NCI-H524 (cell line): ENCODE data around the gene C1orf35.

ENCODE experiments used
- DNase-seq, 2 experiments: peaks; one replicate each; lab custom pipeline; 2025; lab: John Stamatoyannopoulos, UW

Gene C1orf35

GRCh38 chr1:228109073-228109961 is 6.2 kb upstream of the C1orf35 start, which contains the start of gene MRPL55:
TSS of gene MRPL55 (minus strand) at chr1:228109299. CDS start at chr1:228108260, 1,039 bp downstream.
- peak; percentile 85 to 93 for DNase-seq

GRCh38 chr1:228108742-228109072 is 5.6 kb upstream of the C1orf35 start:
- no peak for DNase-seq

- DNase-seq: no peak
Measured at GRCh38 chr1:228108055-228108690, 5.0 kb upstream of the C1orf35 start.

GRCh38 chr1:228107636-228108035 is 4.5 kb upstream of the C1orf35 start:
- DNase-seq: no peak

GRCh38 chr1:228106800-228107054 is 3.6 kb upstream of the C1orf35 start:
- DNase-seq: no peak

- no peak for DNase-seq
Measured at GRCh38 chr1:228105996-228106799, 3.1 kb upstream of the C1orf35 start.

GRCh38 chr1:228105270-228105995 is 2.3 kb upstream of the C1orf35 start:
- DNase-seq: no peak

- DNase-seq: no peak
Measured at GRCh38 chr1:228104526-228105269, 1.6 kb upstream of the C1orf35 start.

GRCh38 chr1:228101994-228102790 is 933 bp downstream of the C1orf35 start:
- peak; percentile 24 for DNase-seq

- no peak for DNase-seq
Measured at GRCh38 chr1:228101614-228101993, 1.5 kb downstream of the C1orf35 start.

- no peak for DNase-seq
Measured at GRCh38 chr1:228100822-228101613, 2.1 kb downstream of the C1orf35 start.

- DNase-seq: no peak
Measured at GRCh38 chr1:228099331-228099732, 3.8 kb downstream of the C1orf35 start.

GRCh38 chr1:228098323-228098931 is 4.7 kb downstream of the C1orf35 start:
- DNase-seq: no peak

GRCh38 chr1:228097333-228098081 is 5.6 kb downstream of the C1orf35 start:
- no peak for DNase-seq

- DNase-seq: no peak
Measured at GRCh38 chr1:228096416-228097332, 6.5 kb downstream of the C1orf35 start.

- no peak for DNase-seq
Measured at GRCh38 chr1:228095938-228096337, 7.2 kb downstream of the C1orf35 start.

GRCh38 chr1:228095161-228095560 is 8.0 kb downstream of the C1orf35 start:
- no peak for DNase-seq
